KOPT-K1 (cell line): ENCODE measurements around the gene SLC6A6.

Experiments
- H3K27ac ChIP-seq: fragments of 200-600 bp; sonication (generic); 2 replicates; pipeline ENCODE4 v1.5.1; 2016; ENCODE audit warnings: antibody characterized with exemption, mild to moderate bottlenecking, low read depth, low read length; ENCODE audit not compliant: poor library complexity, severe bottlenecking
- H3K36me3 ChIP-seq: fragments of 200-600 bp; sonication (generic); 2 replicates; pipeline ENCODE4 v1.5.1; 2017; ENCODE audit warnings: antibody characterized with exemption, mild to moderate bottlenecking, low read length, moderate library complexity; ENCODE audit not compliant: insufficient read depth
- H3K9me3 ChIP-seq: fragments of 200-600 bp; sonication (generic); 2 replicates; pipeline ENCODE4 v1.5.1; 2017; ENCODE audit warnings: antibody characterized with exemption, low read length, mild to moderate bottlenecking; ENCODE audit not compliant: insufficient read depth, poor library complexity, severe bottlenecking

The SLC6A6 gene

DNA sequence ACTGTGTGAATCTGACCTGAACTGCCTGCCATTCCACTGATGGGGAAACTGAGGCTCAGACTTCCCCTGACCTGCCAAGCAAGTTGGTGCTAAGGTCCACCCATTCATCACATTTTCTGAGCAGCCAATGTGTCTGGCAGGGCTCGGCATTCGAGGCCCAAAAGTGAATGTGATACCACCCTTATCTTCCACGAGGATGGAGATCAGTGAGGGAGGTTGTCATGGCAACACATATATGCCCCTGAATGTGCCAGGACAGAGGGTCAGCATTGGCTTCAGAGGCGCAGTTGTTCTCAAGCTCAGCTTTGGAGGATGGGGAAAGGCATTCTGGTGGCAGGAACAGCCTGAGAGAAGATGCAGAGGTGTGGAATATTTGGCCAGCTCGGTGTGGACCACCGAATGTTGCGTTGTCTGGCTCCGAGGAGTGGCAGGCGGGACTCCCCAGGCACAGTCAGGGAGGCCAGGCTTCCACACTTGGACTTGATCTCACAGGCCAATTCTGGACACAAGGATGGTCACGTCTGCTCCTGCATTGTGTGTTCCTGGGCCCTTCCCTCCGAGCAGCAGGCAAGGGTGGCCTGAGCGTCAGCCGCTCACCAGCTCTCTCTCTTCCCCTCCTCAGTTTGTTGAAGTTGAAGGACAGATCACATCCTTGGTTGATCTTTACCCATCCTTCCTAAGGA is 74.3 kb downstream of the SLC6A6 start:
- H3K9me3 ChIP-seq, result no peaks in the 10 kb centered on the region
- no peak overlapping the region for H3K27ac ChIP-seq
- H3K36me3 ChIP-seq, result peaks cover 97% of the 10 kb centered on the region

DNA sequence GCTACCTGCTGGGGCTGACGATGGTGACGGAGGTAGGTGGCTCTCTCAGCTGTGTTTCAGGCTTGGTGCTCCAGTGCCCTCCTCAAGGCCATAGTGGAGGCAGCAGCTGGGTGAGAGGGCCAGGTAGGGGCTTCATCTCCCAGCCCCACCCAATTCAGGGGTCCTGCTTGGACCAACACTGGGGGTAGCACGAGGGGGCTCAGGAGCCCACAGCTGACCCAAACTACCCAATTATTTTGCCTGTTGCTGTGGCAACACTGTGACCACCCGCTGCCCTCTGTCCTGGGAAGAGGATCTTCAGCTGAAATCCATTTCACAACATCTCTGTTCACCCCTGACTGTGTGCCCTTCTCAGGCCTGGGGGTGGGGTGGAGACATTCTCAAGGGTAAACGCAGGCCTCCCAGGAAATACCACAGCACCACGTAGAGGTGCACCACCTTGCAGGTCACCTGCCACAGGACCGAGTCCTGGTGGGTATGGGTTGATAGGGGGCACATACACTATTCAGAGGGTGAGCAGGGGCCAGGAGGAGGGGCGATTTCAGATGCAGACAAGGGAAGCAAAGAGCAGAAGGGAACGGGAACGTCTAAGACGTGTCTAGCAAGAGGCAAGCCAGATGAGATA is 75.0 kb downstream of the SLC6A6 start:
- Histone ChIP-seq H3K27ac (no peak overlapping the region), H3K36me3 (peaks cover 97% of the 10 kb centered on the region), H3K9me3 (no peaks in the 10 kb centered on the region)

DNA sequence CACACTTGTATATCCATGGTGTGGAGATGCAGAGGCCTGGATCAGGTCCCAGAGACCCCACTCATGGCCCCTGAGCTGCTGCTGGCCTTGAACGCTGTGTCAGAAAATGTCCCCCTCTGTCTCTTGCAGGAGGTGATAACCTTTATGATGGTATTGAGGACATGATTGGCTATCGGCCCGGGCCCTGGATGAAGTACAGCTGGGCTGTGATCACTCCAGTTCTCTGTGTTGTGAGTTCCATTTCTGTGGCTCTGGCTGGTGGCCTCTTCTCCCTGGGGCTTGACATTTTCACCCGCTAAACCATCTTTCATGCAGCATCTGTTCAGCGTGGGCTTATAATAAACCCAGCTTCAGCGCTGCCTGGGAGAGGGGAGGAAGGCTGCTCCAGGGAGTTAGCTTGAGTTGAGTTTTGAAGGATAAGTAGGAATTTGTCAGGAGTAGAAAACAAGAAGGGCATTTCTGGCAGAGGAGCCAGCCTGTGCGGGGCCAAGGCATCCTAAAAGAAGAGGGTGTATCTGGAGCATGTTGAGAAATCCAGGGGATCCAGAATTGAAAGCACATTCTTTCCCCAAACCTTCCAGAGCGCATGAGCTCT is 76.6 kb downstream of the SLC6A6 start:
- peaks cover 97% of the 10 kb centered on the region for H3K36me3 ChIP-seq
- no peaks in the 10 kb centered on the region for H3K9me3 ChIP-seq
- H3K27ac ChIP-seq, result no peak overlapping the region

DNA sequence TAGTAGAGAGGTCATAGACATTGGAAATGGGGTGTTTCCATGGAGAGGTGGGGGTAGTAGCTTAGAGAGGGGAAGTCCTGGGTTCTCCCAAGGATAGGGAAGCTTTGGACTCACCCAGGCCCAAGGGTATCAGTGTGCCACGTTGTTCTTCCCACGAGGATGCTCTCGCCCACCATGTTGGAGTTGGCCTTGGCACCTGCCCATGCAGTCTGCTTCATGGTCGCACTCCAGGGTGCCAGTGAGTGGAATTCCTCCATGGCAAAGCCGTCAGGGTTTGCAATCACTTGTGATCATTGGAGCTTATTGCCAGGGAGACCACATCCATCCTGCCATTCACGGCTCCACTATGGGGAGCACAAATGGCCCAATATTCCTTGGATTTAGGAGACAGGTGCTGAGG is 77.2 kb downstream of the SLC6A6 start:
- H3K27ac ChIP-seq, result no peak overlapping the region
- H3K9me3 ChIP-seq, result no peaks in the 10 kb centered on the region
- H3K36me3 ChIP-seq, result peaks cover 97% of the 10 kb centered on the region

DNA sequence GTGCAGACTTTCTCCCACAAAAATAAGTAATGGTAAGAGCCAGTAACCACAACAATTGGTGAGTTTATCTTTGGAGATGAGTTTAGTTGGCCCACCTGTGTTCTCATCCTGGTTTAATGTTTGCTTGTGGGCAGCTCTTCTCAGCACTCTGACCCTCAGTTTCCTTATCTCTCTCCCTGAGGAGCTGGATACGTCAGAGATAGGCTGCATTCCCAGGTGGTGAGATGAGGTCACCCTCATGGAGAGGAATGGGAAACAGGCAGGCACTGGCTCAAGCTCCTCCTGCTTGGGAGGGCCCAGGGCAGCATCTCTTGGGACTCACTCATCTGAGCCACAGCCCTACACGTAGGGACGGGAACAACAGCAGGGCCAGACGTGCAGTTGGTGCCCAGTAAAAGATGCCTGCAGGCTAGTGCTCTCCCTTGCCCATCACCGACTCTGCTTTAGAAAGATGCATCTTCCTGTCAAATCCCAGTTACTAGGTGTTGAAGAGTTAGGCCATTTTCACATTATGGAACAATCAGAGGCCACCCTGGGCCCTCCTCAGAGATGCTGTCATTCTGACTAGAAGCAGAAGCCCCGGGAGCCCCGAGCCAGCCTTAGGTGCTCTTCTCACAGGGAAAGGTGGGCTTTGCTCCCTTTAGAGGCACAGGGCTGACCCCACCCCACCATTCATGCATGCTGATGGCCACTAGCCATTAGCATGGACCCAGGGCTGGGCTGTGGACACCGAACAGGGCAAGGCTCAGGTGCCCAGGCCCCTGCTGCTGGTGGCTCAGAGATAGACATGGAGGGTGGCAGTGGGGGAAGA is 78.0 kb downstream of the SLC6A6 start:
- Histone ChIP-seq H3K27ac (no peak overlapping the region), H3K9me3 (no peaks in the 10 kb centered on the region), H3K36me3 (peaks cover 98% of the 10 kb centered on the region)

DNA sequence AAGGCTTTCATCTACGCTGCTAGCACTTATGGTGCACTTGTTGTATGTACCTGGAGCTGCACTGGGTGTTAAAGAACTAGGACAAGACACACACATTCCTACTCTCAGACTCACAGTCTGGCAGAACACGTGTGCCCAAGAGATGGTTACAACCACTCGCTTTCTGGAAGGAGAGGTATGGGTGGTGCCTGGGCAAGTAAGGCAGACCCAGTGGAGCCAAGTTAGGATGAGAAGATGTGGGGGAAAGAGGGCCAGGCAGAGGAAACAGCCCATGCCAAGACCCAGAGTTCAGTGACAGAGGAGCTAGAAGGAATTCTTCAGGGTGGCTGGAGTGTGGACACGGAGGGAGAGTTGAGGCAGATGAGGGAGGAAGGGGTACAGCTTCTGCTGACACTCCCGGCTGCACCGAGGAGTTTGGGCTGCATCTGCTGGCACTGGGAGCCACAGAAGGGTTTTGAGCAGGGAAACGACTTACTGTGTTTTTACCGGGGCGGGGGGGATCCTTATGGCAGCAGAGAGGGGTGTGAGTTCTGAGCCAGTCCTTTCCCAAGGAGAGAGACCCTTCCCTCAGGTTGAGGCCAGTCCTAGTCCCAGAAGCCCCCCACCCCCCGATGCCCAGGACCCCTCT is 78.7 kb downstream of the SLC6A6 start:
- Histone ChIP-seq H3K36me3 (peaks cover 98% of the 10 kb centered on the region), H3K9me3 (no peaks in the 10 kb centered on the region), H3K27ac (no peak overlapping the region)

DNA sequence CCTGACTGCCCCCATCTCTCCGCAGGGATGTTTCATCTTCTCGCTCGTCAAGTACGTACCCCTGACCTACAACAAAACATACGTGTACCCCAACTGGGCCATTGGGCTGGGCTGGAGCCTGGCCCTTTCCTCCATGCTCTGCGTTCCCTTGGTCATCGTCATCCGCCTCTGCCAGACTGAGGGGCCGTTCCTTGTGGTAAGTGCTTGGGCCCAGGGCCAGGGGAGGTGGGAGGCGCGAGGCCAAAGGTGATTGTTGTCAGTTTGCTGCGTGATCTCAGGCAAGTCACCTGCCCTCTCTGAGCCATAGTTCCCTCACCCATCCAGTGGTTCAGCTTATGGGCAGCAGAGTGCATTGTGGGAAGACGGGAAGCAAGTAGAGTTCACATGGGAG is 79.2 kb downstream of the SLC6A6 start:
- H3K36me3 ChIP-seq, result peaks cover 97% of the 10 kb centered on the region
- no peaks in the 10 kb centered on the region for H3K9me3 ChIP-seq
- no peak overlapping the region for H3K27ac ChIP-seq

DNA sequence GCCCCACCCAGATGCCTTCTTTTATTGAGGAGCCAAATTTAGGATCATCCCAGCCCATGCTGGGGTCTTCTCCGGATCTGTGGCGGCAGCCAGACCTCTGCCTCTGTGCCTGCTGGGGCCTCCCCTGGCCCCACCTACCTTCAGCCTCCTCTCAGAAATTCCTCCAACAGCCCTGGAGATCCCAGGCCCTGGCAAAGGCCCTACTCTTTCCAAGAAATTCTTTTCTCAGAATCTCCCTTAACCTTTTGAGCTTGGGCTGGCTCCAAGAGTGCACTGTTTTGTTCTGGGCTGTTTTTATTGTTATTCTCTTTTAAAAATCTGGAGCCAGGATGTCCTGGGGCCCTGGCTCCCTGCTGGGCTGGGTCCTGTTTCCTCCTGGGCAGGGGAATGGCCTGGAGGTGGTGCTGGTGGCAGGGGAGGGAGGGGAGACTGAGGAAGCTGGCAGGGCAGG is 79.9 kb downstream of the SLC6A6 start:
- H3K9me3 ChIP-seq, result no peaks in the 10 kb centered on the region
- H3K27ac ChIP-seq, result no peak overlapping the region
- H3K36me3 ChIP-seq, result peaks cover 97% of the 10 kb centered on the region

DNA sequence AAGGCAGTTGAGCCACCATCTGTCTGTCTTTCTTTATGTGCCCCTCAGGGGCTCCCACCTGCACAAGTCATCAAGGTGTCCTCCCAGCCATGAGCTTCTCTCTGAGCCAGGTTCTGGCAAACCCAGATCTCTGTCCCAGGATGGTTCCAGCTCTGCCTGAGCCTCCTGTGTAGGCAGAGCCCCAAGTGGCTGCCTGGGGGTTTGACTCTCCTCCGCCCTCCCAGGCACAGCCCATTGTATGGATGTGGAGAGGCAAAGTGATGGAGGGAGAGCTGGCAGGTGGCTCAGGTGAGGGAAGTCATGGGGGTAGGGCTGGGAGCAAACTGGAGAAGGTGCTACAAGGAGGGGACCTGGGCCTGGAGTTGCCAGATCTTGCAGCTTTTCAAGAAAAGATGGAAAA is 80.9 kb downstream of the SLC6A6 start:
- H3K9me3 ChIP-seq, result no peaks in the 10 kb centered on the region
- H3K27ac ChIP-seq, result no peak overlapping the region
- peaks cover 97% of the 10 kb centered on the region for H3K36me3 ChIP-seq

DNA sequence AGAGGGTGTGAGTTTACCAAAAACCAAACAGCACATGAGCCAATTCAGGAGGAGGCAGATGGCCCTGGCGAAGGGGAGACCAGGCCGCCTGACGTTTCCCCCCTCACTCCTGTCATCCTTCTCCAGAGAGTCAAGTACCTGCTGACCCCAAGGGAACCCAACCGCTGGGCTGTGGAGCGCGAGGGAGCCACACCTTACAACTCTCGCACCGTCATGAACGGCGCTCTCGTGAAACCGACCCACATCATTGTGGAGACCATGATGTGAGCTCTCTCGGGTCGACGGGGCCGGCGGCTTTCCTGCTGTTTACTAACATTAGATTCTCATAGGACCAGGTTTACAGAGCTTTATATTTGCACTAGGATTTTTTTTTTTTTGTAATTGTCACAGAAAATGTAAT is 82.3 kb downstream of the SLC6A6 start:
- Histone ChIP-seq H3K9me3 (no peaks in the 10 kb centered on the region), H3K36me3 (peaks cover 92% of the 10 kb centered on the region), H3K27ac (no peak overlapping the region)

DNA sequence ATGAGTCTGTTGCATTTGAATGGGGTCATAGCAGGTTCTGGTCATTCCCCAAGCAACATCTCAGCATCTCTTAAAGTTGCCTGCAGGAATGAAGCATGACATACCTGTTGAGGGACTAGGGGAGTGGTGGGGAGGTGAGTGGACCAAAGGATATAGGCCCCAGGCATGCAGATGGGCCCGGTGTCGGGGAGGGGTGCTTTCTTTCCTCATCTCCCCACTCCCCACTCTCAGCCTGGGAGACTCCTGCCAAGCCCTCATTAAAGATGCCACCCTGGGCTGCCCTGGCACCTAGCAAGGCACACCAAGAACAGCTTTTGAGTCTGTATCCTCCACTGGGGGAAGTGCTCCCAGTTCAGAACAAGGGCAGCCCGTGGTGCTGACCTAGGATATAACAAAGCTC is 83.6 kb downstream of the SLC6A6 start:
- no peaks in the 10 kb centered on the region for H3K9me3 ChIP-seq
- H3K36me3 ChIP-seq, result peaks cover 83% of the 10 kb centered on the region
- H3K27ac ChIP-seq, result no peak overlapping the region

DNA sequence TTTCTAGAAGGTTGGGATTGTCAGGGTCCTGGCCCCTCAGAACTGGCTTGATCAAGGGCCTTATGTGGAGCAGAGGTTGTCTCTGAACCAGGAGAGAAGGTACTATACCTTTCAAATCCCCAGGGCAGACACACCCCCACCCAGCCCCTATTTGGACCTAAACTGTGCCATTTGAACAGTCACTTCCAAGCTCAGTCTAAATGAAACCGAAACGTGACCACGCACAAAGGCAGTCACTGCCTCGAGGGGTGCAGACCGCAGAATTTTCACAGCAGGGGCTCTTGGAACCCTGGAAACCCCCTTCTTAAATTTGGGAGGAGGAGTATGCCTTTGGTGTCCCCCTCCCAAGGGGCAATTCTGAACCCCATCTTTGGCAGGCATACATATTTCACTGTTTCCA is 84.1 kb downstream of the SLC6A6 start:
- peaks cover 78% of the 10 kb centered on the region for H3K36me3 ChIP-seq
- no peak overlapping the region for H3K27ac ChIP-seq
- H3K9me3 ChIP-seq, result no peaks in the 10 kb centered on the region

DNA sequence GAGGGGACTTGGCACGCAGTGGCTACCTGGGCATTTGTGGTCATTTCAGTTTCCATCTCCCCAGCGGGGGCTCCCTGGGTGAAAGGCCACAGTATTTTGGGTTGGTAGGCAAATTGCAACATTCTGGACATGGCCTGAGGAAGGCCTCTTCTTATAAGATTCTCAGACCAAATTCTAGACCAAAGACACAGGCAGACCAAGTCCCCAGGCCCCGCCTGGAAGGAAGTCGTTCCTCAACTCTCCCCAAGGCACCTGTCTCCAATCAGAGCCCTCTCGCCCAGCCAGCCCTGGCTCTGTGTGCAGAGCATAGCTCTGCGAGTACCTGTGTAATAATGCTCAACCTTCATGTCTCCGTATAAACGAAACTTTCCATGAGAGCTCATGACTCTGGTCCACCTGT is 84.7 kb downstream of the SLC6A6 start:
- no peak overlapping the region for H3K27ac ChIP-seq
- no peaks in the 10 kb centered on the region for H3K9me3 ChIP-seq
- H3K36me3 ChIP-seq, result peaks cover 72% of the 10 kb centered on the region

DNA sequence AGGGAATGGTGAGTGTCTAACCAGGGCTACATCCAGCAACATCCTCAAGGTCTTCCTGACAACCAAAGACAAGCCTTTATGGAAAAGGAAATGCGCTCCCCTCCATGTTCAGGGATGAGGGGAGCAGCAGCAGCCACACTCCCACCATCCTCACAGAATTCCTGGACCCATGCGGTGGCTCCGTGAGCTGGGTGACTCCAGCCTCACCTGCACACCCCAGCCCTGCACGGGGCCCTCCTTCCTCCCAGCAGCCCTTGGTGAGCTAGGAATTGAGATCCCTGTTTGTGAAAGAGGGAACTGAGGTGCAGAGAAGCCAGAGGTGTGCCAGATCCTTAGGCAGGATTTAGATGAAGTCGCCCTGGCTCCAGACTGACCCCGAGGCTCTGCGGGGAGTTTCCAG is 85.4 kb downstream of the SLC6A6 start:
- Histone ChIP-seq H3K36me3 (peaks cover 65% of the 10 kb centered on the region), H3K27ac (no peak overlapping the region)

More for the DNA sequence above, 85.4 kb downstream of the SLC6A6 start:
- H3K9me3 ChIP-seq, result no peaks in the 10 kb centered on the region
